ENCODE results near the gene ING5.

ING5 gene

DNA sequence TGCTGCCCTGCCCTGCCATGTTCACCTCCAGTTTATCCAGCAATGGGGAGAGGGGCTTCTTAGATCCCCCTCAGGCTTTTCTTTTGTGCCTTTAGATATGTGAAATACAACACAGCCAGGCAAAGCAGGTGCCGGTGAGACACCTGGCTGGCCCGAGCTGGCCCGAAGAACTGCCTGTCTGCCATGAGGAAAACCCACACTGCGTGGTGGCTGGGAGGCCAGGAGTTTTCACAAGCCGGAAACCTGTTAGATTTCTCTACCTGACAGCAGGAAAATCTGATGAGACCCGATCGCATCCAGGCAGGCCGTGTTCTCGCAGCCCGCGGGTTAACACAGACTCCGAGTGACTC lies 69.1 kb downstream of the ING5 start:
- TF ChIP-seq, protein P1, sequence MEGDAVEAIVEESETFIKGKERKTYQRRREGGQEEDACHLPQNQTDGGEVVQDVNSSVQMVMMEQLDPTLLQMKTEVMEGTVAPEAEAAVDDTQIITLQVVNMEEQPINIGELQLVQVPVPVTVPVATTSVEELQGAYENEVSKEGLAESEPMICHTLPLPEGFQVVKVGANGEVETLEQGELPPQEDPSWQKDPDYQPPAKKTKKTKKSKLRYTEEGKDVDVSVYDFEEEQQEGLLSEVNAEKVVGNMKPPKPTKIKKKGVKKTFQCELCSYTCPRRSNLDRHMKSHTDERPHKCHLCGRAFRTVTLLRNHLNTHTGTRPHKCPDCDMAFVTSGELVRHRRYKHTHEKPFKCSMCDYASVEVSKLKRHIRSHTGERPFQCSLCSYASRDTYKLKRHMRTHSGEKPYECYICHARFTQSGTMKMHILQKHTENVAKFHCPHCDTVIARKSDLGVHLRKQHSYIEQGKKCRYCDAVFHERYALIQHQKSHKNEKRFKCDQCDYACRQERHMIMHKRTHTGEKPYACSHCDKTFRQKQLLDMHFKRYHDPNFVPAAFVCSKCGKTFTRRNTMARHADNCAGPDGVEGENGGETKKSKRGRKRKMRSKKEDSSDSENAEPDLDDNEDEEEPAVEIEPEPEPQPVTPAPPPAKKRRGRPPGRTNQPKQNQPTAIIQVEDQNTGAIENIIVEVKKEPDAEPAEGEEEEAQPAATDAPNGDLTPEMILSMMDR (IDR thresholded peaks at IDR 0.05; ENCODE audit: low read depth, low read length, poor library complexity, severe bottlenecking): no peak
- no peak for TF ChIP-seq EZH2phosphoT487 (IDR thresholded peaks at IDR 0.05; ENCODE audit: borderline replicate concordance, low read length)
- H3K9me2 ChIP-seq (replicated peaks; ENCODE audit: control insufficient read depth, low read length): no peaks in the 10 kb centered on the region
- no peaks in the 10 kb centered on the region for H3K9me3 ChIP-seq (ENCODE audit: control insufficient read depth, insufficient read depth, low read length)
- H4K20me1 ChIP-seq (ENCODE audit: control insufficient read depth, insufficient read depth, low read depth, low read length): no peaks in the 10 kb centered on the region
- H3F3A ChIP-seq (ENCODE audit: control insufficient read depth, insufficient read depth): 0 out of 2 replicates have a peak, but pooled peaks cover 4% of the 10 kb centered on the region
- H3K36me3 ChIP-seq (ENCODE audit: control insufficient read depth, low read length): no peaks in the 10 kb centered on the region
- no peak overlapping the region for H3K4me3 ChIP-seq (ENCODE audit: low read length)
- H3K4me2 ChIP-seq (ENCODE audit: low read length): no peak overlapping the region
- H3K27ac ChIP-seq (ENCODE audit: low read depth, low read length): no peak overlapping the region
- H3K4me1 ChIP-seq (ENCODE audit: control insufficient read depth, low read length): peaks cover 4% of the 10 kb centered on the region
- no peaks in the 10 kb centered on the region for H3K79me2 ChIP-seq (ENCODE audit: control insufficient read depth, low read length)
- no peaks in the 10 kb centered on the region for H3K27me3 ChIP-seq (ENCODE audit: control insufficient read depth, low read length)

DNA sequence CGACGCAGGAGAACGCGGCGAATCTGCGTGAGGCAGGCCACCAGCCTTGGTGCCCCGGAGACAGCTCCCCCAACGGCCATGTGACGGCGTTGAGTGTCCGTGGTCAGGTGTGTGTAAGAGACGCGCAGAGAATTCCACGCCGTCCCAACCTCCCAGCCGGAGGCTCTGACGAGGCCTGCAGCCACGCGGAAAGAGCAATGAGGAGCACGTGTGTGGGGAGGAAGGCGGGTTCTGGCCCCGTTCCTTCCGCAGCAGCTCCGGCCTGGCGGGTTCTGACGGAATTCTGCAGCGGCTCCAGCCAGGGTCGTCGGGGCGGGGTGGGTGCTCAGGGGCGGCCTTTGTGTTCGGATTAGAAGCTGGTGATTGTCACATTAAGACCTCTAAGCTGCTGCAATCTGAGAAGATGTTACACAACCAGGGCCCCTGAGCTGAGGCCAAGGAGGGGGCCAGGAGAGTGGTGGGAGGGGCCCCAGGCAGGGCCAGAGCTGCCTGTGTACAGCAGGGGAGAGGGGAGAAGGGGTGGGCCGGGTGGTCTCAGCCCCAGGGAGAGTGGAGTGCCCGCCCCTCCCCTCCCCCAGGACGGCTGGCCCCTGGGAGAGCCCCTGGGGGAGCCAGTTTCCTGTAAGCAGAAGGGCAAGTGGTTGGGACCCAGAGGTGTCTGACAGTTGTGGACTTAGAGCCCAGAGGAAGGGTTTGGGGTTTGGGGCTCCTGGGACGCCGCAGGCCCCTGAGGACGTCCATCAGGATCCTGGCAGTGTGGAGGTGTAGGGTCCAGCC lies 69.6 kb downstream of the ING5 start:
- no peaks in the 10 kb centered on the region for H3K79me2 ChIP-seq (ENCODE audit: control insufficient read depth, low read length)
- 0 out of 2 replicates have a peak, but pooled peaks cover 4% of the 10 kb centered on the region for H3F3A ChIP-seq (ENCODE audit: control insufficient read depth, insufficient read depth)
- H3K27me3 ChIP-seq (ENCODE audit: control insufficient read depth, low read length): no peaks in the 10 kb centered on the region
- H3K36me3 ChIP-seq (ENCODE audit: control insufficient read depth, low read length): no peaks in the 10 kb centered on the region
- H4K20me1 ChIP-seq (ENCODE audit: control insufficient read depth, insufficient read depth, low read depth, low read length): no peaks in the 10 kb centered on the region
- H3K9me2 ChIP-seq (replicated peaks; ENCODE audit: control insufficient read depth, low read length): no peaks in the 10 kb centered on the region
- no peak overlapping the region for H3K4me2 ChIP-seq (ENCODE audit: low read length)
- no peak overlapping the region for H3K4me3 ChIP-seq (ENCODE audit: low read length)
- no peaks in the 10 kb centered on the region for H3K9me3 ChIP-seq (ENCODE audit: control insufficient read depth, insufficient read depth, low read length)
- H3K4me1 ChIP-seq (ENCODE audit: control insufficient read depth, low read length): peaks cover 4% of the 10 kb centered on the region
- TF ChIP-seq EZH2phosphoT487 (IDR thresholded peaks at IDR 0.05; ENCODE audit: borderline replicate concordance, low read length): no peak
- TF ChIP-seq, protein P1 (IDR thresholded peaks at IDR 0.05; ENCODE audit: low read depth, low read length, poor library complexity, severe bottlenecking): no peak
- no peak overlapping the region for H3K27ac ChIP-seq (ENCODE audit: low read depth, low read length)

DNA sequence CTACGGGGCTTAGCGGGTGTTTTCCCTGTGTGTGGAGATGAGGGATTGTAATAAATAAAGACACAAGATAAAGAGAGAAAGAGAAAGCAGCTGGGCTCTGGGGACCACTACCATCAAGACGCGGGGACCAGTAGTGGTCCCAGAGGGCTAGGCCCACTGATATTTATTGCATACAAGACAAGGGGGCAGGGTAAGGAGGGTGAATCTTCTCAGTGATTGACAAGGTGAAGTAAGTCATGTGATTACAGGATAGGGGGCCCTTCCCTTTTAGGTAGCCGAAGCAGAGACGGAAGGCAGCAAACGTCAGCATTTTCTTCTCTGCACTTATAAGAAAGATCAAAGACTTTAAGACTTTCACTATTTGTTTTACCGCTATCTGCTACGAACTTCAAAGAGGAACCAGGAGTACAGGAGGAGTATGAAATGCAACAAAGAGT lies 70.2 kb downstream of the ING5 start:
- no peak overlapping the region for H3K4me2 ChIP-seq (ENCODE audit: low read length)

More for the DNA sequence above, 70.2 kb downstream of the ING5 start:
- Histone ChIP-seq H3K27ac (ENCODE audit: low read depth, low read length) (no peak overlapping the region), H3K36me3 (ENCODE audit: control insufficient read depth, low read length) (no peaks in the 10 kb centered on the region), H3K27me3 (ENCODE audit: control insufficient read depth, low read length) (no peaks in the 10 kb centered on the region), H3K4me3 (ENCODE audit: low read length) (no peak overlapping the region), H3K4me1 (ENCODE audit: control insufficient read depth, low read length) (peaks cover 4% of the 10 kb centered on the region), H3F3A (ENCODE audit: control insufficient read depth, insufficient read depth) (0 out of 2 replicates have a peak, but pooled peaks cover 4% of the 10 kb centered on the region), H3K9me3 (ENCODE audit: control insufficient read depth, insufficient read depth, low read length) (no peaks in the 10 kb centered on the region), H4K20me1 (ENCODE audit: control insufficient read depth, insufficient read depth, low read depth, low read length) (no peaks in the 10 kb centered on the region), H3K9me2 (replicated peaks; ENCODE audit: control insufficient read depth, low read length) (no peaks in the 10 kb centered on the region), H3K79me2 (ENCODE audit: control insufficient read depth, low read length) (no peaks in the 10 kb centered on the region)
- TF ChIP-seq, protein P1 (IDR thresholded peaks at IDR 0.05; ENCODE audit: low read depth, low read length, poor library complexity, severe bottlenecking): no peak
- no peak for TF ChIP-seq EZH2phosphoT487 (IDR thresholded peaks at IDR 0.05; ENCODE audit: borderline replicate concordance, low read length)
